HG03442 (cell line): ENCODE measurements around the gene PLIN3.
"Not testable (repeated sequence)": the region's sequence is repeated elsewhere in the genome, so short reads cannot be mapped to it uniquely, and the experiment has no call there.

Source experiments
- ATAC-seq: cut with Tn5 transposase; IDR thresholded peaks from one replicate; pipeline ENCODE4 v1.9.1; 2021; ENCODE audit warnings: mild to moderate bottlenecking, moderate library complexity; ENCODE audit not compliant: unreplicated experiment

Gene PLIN3, protein sequence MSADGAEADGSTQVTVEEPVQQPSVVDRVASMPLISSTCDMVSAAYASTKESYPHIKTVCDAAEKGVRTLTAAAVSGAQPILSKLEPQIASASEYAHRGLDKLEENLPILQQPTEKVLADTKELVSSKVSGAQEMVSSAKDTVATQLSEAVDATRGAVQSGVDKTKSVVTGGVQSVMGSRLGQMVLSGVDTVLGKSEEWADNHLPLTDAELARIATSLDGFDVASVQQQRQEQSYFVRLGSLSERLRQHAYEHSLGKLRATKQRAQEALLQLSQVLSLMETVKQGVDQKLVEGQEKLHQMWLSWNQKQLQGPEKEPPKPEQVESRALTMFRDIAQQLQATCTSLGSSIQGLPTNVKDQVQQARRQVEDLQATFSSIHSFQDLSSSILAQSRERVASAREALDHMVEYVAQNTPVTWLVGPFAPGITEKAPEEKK

DNA sequence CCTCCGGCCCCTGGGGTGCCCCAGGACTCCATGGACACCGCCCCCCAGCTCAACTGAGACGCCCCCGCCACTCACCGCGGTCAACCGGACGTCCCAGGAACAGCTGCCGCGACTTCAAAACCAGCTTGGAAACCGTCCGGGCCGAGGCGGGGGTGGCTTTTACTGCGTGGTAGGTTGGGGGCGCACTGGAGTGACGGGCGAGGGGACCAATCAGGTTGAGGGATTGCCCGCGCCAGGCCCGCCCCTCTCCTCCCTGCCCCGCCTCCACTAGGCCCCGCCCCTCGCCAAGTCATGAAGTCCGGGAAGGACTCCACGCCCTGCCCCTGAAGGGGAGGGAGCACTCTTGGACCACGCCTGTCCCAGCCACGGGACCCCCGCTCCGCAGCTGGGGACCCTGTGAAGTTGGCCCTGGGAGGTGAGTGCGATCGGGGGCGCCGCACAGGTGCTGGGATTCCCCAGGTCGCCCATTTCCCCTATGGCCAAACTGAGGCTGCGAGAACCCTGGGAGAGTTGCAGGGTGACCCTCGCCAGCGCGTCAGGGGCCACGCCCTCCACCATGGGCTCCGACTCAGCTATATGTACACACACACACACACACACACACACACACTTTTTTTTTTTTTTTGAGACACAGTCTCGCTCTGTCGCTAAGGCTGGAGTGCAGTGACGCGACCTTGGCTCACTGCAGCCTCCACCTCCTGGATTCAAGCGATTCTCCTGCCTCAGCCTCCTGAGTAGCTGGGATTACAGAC is at the start of gene PLIN3:
PLIN3 (minus strand) TSS at position 134 of the 752 bp plus-strand sequence. CDS start 6,273 bp downstream, outside the sequence.
- ATAC-seq: peak; percentile 77

DNA sequence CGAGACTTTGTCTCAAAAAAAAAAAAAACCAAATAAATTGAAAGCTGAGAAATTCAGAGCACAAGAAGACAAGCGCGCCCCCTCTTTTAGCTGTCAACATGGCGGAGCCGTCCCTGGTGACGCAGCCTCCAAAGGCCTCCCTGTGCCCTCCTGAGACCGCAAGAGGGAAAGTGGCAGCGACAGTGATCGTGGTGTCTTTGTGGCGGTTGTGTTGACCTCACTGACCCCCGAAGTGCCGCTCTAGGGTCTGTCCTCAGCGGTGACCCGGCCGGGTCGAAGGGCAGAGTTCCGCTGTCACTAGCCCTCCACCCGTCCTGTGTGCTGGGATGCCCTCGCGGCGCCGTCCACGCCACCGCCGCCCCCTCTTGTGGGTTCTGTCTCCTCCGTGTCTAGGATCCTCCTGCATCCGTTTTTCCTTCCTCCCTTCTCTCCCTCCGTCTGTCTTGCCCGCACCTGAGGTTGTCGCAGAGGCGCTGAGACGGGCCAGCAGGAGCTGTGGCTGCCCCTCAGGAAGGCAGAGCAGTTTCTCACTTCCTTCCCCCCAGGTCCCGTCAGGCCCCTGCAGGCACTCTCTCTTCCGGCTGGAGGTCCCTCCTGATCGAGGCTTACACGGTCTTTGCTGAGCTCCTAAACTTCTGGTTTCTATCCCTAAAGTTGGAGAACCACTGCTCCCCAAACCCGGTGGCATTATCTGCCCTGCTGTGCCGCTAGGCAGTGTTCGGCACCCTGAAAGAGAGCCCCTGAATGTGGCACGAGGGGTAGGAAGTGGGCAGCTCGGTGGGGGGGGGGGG is 49.0 kb upstream of the PLIN3 start:
- no peak for ATAC-seq

DNA sequence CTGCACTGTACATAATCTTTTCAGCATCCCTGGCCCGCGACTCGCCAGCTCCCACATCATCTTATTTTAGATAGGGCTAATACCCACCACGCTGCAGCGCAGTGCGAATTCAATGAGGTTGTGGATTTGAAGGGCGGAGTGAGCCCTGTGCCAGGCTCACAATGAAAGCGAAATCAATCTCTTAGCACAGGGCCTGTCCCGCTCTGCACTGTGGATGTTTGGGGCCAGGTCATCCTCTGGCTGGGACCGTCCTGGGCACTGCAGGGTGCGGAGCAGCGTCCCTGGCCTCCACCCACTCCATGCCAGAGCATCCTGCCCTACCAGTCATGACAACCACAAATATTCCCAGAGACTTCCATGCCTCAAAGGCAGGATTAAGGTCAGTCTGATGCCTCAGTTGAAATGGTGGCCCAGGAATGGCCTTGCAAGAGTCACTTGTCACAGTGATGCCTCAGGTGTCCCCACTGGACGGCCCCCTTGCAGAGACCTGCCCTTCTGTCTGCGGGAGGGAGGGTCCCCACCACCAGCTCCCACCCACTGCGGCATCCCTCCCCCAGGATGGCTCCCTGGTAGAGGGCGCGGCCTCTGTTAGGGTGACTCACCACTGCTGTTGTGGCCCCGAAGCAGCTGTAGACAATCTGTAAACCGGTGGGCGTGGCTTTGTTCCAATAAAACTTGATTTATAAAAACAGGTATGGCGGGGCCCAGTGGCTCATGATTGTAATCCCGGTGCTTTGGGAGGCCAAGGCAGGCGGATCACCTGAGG is 47.5 kb upstream of the PLIN3 start:
- no peak for ATAC-seq

DNA sequence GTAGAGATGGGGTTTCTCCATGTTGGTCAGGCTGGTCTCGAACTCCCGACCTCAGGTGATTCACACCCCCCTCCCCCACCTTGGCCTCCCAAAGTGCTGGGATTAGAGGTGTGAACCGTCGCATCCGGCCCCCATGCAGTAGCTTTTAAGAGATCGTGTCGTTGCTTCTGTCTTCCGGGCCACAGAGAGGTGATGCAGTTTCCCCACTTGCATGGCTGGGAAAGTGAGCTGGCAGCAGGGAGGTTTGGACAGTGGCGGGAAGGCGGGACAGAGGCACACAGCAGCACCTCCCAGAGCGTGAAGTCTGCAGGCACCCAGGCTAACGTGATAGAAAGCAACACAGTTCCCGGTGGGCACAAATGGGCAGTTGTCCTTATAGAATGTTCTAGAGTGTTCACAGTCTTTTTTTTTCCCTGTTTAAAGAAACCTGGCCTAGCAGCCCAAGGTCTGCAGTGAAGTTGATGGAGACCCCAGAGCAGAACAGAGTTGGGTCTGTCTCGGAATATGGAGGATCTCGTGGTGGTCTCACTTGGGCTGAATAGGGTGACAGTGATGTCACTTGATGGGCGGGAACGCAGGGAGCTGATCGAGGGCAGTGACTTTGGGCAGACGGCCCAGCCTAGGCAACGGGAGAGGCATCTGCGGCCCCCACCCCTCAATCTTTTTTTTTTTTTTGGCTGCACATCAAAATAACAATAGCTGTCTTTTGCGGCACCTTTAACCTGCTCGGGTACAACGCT is 46.7 kb upstream of the PLIN3 start:
- no peak for ATAC-seq

DNA sequence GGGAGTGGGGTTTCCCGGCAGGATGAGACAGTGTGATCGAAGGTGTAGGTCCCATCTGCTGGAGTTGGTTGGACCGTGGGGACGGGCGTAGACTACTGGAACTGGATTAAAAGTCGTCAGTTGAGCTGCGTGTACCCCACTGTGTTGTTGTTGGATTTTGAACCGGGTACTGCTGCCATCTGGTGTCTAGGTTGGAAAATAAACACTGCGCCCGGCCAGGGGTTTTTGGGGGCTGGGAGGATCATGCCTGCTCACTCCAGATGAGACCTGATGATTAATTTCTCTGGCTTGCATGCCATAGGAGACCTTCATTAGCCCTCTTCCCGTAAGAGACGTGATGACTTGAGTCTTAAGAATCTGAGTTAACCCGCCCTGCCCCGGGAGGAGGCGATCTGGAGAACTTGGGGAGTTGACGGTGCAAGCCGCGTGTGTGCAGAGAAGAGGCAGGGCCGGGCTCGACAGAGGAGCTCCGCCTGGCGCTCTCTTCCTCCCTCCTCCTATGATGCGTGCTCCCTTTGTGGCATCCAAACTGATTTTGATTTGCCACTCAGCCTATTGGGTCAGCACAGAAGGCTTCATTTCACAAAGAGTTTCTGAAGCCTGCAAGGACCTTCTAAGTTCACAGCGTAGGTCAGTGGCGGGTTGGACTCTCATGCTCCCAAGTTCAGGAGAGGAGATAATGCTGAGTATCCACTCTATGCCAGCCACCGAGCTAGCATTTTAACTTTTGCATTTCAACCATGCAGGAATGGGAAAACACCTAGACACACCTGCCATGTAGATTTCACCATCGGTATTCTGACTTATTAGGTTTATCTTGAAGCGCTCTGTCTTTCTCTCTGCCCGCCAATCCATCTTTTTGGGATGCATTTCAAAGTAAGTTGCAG is 44.6 kb upstream of the PLIN3 start:
- no peak for ATAC-seq

DNA sequence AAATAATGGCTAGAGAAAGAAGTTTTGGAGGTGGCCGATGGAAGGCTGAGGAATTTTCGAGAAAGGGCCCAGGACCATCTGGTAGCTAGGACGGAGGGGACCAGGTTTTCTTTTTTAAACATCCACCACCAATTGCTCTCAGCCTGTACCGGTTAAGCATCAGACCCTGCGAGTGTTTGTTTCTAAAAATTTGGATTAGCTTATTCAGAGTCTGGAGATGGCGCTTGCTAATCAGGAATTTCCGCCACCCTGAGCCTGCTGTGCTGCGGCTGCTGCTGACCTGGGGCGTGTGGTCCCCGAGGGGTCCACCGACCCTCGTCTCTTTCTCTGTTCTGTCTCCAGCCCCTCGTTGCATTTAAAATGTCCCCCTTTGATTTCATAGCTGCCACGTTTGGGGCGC is 43.8 kb upstream of the PLIN3 start:
- ATAC-seq: no peak

DNA sequence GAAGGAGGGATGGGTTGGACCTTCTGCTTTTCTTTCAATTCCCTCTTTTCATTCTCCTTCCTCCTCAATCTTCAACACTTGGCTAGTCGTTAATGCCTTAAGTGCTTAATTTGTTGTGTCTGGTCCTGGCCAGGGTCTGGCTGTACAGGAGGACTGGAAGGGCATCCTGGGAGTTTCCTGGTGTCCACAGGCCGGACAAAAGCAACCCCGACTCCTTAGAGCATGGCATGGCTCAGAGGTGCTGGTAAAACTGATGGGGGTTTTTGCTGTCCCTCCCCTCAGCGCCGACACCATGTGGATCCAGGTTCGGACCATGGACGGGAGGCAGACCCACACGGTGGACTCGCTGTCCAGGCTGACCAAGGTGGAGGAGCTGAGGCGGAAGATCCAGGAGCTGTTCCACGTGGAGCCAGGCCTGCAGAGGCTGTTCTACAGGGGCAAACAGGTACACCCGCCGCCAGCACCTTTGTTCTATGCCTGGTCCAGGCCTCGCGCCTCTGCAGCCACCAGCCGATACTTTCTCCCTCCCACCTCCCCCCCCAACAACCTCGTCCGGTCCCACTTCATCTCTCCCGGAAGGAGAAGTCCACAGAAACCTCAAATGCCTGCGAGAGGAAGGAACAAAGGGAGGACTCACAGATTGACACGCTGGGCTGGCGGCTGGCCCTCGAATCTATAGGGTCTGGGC is 43.3 kb upstream of the PLIN3 start:
- no peak for ATAC-seq

DNA sequence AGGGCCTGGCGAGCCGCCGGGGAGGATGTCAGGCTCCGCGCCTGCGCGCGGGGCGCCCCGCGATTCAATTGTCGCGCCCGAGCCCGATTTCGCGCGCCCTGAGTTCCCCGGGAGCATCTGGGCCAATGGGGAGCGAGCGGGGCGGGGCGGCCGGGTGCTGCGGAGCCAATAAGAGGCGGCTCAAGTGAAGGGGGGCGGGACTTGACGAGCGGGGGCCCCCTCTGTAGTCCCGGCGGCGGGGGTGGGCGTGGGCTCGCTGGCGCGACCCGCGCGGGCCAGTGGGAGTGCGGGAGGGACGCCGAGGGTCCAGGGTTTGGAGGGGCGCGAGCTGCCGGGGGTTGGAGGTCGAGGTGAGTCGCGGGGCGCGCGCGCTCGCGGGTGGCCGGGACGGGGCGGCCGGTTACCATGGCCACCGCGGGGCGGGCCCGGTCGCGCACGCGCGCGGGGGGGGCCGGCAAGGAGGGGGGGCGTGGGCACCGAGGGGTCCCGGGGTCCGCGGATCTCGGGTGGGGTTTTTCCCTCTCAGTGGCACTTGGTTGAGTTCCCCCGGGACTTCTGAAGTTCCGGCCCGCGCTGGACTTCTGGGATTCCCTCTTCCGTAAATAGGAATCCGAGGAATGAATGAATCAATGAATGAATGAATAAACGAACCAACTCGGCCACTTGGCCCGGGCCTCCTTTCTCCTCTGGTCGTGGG is 42.6 kb upstream of the PLIN3 start:
- ATAC-seq: peak; percentile 63

DNA sequence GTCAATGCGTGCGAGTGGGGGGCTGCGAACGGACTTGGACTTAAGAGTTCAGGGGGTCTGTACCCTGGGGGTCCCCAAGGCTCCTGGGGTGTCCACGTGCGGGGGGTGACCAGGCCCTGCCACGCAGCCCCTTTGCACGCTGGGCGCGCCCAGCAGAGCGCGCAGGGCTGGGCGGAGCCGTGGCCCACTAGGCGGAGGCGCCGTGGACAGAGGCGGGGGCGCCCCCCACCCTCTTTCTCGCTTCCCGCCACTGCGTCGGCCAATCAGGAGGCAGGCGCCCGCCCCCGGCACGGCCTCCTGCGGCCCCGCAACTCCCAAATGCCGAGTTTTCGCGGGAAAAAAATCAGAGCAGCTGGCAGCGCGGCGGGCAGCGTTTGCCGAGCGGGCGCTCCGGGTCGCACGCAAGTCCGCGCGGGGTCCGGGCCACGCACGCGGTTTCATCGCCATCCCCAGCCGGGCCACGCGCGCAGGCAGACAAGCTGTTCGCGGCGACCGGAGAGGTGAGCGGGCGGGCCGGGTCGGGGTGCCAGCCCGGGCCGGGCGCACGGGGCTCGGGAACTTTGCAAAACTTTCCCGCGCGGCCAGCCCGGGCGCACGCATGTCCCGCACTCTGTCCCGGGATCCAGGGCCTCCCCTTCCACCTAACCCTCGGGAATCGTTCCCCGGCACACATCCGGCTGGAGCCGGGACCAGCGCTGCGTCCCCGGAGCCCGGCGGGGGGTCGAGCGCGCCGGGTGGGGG is 41.9 kb upstream of the PLIN3 start, which contains the start of gene UHRF1:
UHRF1 (plus strand) TSS at position 346 of the 741 bp plus-strand sequence. CDS start 1,385 bp downstream, outside the sequence.
- ATAC-seq: peak; percentile 15

DNA sequence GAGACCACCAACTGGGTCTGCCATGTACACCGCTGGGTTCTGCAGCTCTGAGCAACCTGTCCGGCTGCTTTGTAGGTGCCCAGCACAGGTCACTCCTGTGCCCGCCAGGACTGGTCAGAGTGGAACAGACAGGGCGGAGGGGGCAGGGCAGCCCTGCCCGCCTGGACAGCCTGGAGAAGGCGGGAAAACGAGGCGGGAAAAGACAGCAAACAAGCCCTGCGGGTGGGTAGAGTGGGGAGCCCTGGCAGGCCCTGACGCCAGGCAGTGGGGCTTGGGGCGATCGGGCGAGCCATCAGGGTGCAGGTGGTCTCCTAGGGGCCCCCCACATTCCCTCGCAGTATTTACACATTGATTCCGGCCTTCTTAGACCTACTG is 41.3 kb upstream of the PLIN3 start:
- no peak for ATAC-seq

DNA sequence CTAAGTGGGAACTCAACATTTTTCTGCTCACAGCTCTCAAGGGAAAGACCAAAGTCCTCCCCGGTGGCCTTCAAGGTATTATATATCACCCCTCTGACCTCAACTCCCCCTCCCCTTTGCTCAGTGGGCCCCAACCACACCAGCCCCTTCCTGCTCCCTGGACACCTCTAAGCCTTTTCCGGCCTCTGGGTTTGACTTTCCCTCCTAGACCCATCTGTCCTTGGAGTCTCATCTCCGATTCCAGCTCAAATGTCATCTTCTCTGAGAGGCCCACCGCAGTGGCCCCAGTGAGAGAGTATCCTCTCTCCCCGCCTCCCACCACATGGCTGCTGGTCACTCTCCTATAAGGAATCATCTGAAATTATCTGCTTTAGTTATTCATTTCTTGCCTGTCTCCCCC is 40.9 kb upstream of the PLIN3 start:
- no peak for ATAC-seq

DNA sequence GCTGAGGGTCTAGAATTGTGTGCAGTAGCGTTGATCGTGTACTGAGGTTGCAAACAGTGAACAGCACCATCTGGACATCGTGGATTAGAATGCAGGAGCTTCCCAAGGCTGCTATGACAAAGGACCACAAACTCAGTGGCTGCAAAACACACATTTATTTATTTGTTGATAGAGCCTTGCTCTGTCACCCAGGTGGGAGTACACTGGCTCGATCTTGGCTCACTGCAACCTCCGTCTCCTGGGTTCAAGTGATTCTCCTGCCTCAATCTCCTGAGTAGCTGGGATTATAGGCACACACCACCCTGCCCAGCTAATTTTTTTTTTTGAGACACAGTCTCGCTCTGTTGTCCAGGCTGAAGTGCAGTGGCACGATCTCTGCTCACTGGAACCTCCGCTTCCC is 39.5 kb upstream of the PLIN3 start:
- no peak for ATAC-seq

DNA sequence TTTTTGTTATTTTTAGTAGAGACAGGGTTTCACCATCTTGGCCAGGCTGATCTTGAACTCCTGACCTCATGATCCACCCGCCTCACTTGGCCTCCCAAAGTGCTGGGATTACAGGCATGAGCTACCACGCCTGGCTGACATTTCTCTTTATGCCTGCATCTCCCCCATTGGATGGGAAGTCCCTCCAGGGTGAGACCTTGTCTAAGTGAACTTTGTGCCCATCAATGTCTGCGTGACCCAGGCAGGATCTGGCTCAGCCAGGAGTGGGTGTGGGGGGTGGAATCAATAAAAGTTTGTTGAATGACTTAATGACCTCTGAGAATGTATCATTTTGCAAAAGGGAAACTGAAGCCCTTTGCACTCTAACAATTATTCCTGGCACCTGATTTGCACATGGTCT is 37.0 kb upstream of the PLIN3 start:
- no peak for ATAC-seq

DNA sequence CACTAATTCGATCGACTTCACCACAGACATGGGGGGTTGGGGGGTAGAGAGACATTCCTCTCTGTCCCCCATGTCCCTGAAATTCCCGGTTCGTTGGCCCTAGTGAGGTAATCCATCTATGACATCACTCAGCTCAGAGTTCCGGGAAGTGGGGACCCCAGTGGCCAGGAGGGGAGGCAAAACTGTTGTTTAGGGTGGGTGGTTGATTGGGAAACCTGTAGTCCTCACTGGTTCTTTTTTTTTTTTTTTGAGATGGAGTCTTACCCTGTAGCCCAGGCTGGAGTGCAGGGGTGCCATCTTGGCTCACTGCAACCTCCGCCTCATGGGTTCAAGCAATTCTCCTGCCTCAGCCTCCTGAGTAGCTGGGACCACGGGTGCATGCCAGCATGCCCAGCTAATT is 35.3 kb upstream of the PLIN3 start, which contains the start of gene ARRDC5:
ARRDC5 (minus strand) TSS at position 101 of the 400 bp plus-strand sequence; CDS start at position 30, 71 bp downstream.
- no peak for ATAC-seq

DNA sequence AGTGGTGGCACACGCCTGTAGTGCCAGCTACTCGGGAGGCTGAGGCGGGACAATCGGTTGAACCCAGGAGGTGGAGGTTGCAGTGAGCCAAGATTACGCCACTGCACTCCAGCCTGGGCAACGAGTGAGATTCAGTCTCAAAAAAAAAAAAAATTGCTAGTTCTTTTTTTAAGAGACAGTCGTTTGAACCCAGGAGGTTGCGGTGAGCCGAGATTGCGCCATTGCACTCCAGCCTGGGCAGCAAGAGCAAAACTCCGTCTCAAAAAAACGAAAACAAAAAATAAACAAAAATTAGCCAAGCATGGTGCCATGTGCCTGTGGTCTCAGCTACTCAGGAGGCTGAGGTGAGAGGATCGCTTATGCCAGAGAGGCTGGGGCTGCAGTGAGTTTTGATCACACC is 33.4 kb upstream of the PLIN3 start:
- ATAC-seq: not testable (repeated sequence)

DNA sequence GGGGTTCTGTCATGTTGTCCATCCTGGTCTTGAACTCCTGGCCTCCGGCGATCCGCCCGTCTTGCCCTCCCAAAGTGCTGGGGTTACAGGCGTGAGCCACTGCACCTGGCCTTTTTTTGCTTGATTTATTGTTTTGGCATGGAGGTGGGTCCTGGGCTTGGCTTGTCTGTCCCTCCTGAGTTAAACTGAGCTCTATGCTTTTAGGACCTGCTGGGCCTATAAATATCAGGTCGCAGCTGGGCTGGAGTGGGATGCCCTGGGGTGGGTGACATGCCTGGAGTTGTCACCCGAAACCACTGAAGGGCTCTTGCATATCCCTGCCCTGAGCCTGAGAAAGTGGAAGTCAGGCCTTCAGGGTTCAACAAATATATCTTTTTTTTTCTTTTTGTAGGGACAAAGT is 29.7 kb upstream of the PLIN3 start:
- ATAC-seq: no peak

DNA sequence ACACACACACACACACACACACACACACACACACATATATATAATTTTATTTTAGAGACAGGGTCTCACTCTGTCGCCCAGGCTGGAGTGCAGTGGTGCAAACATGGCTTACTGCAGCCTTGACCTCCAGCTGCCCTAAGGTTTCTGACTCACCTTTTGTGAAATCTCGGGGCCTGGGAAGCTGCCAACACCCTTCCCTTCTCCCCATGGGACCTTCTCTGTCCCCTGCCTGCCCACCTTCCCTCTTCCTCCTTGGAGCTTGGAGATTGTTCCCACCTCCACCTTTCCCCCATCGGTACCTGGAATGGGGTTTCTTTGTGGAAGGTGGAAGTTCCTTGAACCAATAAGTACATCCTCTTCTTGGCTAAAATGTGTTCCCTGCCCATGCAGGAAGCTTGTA is 28.9 kb upstream of the PLIN3 start:
- no peak for ATAC-seq
